Kidney epithelial cell (primary cell): ENCODE measurements around the gene VWF. TPM values are rescaled to one million over a fixed set of nuclear protein-coding genes. Genes with fewer than 3 reads are reported as not detected.

Source experiments
- DNase-seq: peaks from one replicate; pipeline ENCODE4 v3.0.0-alpha.2; 2010; ENCODE audit warnings: low read depth
- H3K27me3 ChIP-seq: 2 replicates; pipeline ENCODE4 v1.6.0; 2011; ENCODE audit warnings: low read length; ENCODE audit not compliant: control insufficient read depth, insufficient read depth
- H3K36me3 ChIP-seq: 2 replicates; pipeline ENCODE4 v1.5.1; 2011; ENCODE audit warnings: low read length; ENCODE audit not compliant: control insufficient read depth, insufficient read depth
- H3K4me3 ChIP-seq: 2 replicates; pipeline ENCODE4 v1.5.1; 2011; ENCODE audit warnings: low read depth, mild to moderate bottlenecking, control low read depth, low read length
- CTCF ChIP-seq: IDR thresholded peaks from 2 replicates; pipeline ENCODE4 v1.5.1; 2011; ENCODE audit warnings: mild to moderate bottlenecking, moderate library complexity, low read length, control low read depth, inconsistent platforms; ENCODE audit not compliant: insufficient read depth, poor library complexity, severe bottlenecking
- total RNA-seq: library from RNA; depleted of rRNA; stranded (reverse); fragments of >200 nt; gene quantifications from 2 replicates; pipeline ENCODE4 v1.2.3, GENCODE V29; 2015

The VWF gene
- total RNA-seq, 1 donor from 2014 or later: 0.42 TPM

DNA sequence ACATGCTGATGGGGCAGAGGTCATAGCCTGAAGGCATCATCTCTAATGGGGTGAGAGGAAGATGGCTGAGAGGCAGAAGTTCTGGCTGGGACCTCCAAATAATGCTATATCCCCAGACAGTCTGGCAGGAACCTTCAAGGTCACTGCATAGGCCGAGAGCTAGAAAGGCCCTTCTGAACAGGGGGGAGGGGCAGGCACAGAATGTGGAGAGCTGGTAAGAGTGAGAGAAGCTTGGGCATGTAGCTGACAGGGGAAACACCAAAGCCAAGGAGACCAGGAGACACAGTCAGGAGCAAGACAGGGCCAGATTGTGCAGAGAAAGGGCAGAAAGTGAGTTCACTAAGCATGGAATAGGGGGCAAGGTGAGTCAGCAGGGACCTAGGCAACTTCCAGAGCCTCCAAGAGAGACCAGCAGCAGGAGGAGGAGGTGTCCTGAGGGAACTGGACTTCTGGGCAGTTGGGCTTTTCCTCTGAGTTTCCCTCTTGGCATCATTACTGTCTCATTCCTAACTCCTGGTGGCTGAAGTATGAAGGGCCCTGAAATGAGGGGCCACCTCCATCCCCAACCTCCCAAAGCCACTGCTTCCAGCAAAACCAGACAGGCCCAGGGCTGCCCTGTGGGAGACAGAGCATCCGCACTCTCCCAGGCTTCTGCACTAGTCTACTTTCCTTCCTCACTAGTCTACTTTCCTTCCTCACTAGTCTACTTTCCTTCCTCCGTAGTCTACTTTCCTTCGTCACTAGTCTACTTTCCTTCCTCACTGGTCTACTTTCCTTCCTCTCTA lies 196.5 kb downstream of the VWF start:
- H3K27me3 ChIP-seq: peaks cover 3% of the 10 kb centered on the region
- H3K36me3 ChIP-seq: no peaks in the 10 kb centered on the region
- TF ChIP-seq CTCF: no peak
- H3K4me3 ChIP-seq: no peak overlapping the region
- DNase-seq: no peak

DNA sequence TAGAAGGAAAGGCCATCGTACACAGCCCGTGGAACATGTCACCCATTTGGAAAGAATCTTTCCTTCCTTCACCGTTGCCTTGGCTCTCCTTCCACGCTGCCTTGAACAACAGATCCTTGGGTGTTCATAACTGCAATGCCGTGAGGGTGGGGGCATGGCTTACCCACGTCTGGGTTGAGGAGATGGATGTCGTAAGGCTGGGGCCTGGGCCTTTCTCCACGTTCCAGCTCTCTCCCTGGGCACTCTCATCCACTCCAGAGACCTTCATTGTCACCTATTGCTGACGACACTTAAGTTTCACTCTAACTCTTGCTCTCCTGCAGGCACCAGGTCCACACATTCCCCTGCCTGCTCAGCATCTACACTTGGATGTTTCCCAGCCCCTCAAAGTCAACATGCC lies 198.8 kb downstream of the VWF start:
- Histone ChIP-seq H3K36me3 (no peaks in the 10 kb centered on the region), H3K27me3 (peaks cover 3% of the 10 kb centered on the region), H3K4me3 (no peak overlapping the region)
- TF ChIP-seq CTCF: no peak
- no peak for DNase-seq

DNA sequence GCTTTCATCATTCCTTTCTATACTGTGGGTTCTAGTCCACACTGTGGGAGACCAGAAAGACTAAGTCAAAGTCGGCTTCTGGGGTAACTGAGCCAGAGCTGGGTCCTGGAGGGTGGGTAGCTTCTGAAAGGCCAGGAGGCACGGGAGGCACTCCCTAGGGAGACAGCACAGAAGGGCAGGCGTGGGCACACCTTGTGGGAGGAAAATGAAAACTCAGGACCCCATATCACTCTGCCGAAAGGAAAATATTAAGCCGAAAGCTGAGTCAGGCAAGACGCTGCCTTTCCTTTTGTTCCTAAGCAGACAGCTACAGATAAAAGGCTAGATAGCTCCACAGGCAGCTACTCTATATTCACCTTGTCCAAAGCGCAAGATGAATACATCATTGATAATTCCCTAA lies 200.1 kb downstream of the VWF start:
- Histone ChIP-seq H3K4me3 (no peak overlapping the region), H3K27me3 (peaks cover 3% of the 10 kb centered on the region), H3K36me3 (no peaks in the 10 kb centered on the region)
- no peak for TF ChIP-seq CTCF
- no peak for DNase-seq

GRCh38 chr12:5923751-5924150 lies 200.7 kb downstream of the VWF start:
- DNase-seq: no peak
- Histone ChIP-seq H3K27me3 (peaks cover 3% of the 10 kb centered on the region), H3K36me3 (no peaks in the 10 kb centered on the region), H3K4me3 (no peak overlapping the region)
- TF ChIP-seq CTCF: no peak

GRCh38 chr12:5923043-5923605 lies 201.3 kb downstream of the VWF start:
- no peaks in the 10 kb centered on the region for H3K36me3 ChIP-seq
- TF ChIP-seq CTCF: no peak
- no peak overlapping the region for H3K4me3 ChIP-seq
- no peak for DNase-seq
- peaks cover 3% of the 10 kb centered on the region for H3K27me3 ChIP-seq
